WTC11 (cell line): ENCODE data around the gene RBM47. TPM values are rescaled to one million over a fixed set of nuclear protein-coding genes. Genes with fewer than 3 reads are reported as not detected.
A peak's percentile ranks its signal among the peaks of the same experiment; 100 is the strongest.

Experiments used
- ATAC-seq: fragments of 200-7000 bp; cut with Tn5 transposase; 2 replicates; pipeline ENCODE4 v1.10.0; 2021; ENCODE audit warnings: mild to moderate bottlenecking, moderate library complexity
- CTCF ChIA-PET: fragments of 300-600 bp; sonication (Branson Sonifier 250); formaldehyde crosslinking; loops from one replicate; lab custom pipeline; 2021; ENCODE audit warnings: antibody characterized with exemption; lab: Charles Lee
- POLR2A ChIA-PET: fragments of 350-600 bp; sonication (Branson Sonifier 250); formaldehyde crosslinking; loops from one replicate; lab custom pipeline; 2021; ENCODE audit warnings: antibody characterized with exemption; lab: Charles Lee
- DNase-seq: peaks from one replicate; pipeline ENCODE4 v3.0.0; 2021; ENCODE audit warnings: low spot score
- H3K27ac Mint-ChIP-seq: 2 replicates; pipeline ENCODE4 v1.8.0; 2021; ENCODE audit warnings: mixed read lengths
- H3K27me3 Mint-ChIP-seq: 2 replicates; pipeline ENCODE4 v1.8.0; 2021; ENCODE audit warnings: low read depth, mild to moderate bottlenecking, moderate library complexity, mixed read lengths
- H3K36me3 Mint-ChIP-seq: 2 replicates; pipeline ENCODE4 v1.8.0; 2021; ENCODE audit warnings: mixed read lengths
- H3K4me1 Mint-ChIP-seq: 2 replicates; pipeline ENCODE4 v1.8.0; 2022; ENCODE audit warnings: mixed read lengths
- H3K4me3 Mint-ChIP-seq: 2 replicates; pipeline ENCODE4 v1.8.0; 2021; ENCODE audit warnings: mild to moderate bottlenecking, moderate library complexity, mixed read lengths
- H3K9me3 Mint-ChIP-seq: 2 replicates; pipeline ENCODE4 v1.8.0; 2021; ENCODE audit warnings: mixed read lengths
- ATF3 ChIP-seq: sonication (generic); formaldehyde crosslinking; conservative IDR thresholded peaks from 2 replicates; pipeline ENCODE4 v1.8.1; 2022; ENCODE audit warnings: mild to moderate bottlenecking, missing genetic modification reagents
- CDX4 ChIP-seq: fragments of 250-450 bp; sonication (Bioruptor Pico); IDR thresholded peaks from 2 replicates; pipeline ENCODE4 v1.9.0; 2021; ENCODE audit warnings: moderate library complexity, mild to moderate bottlenecking, inconsistent platforms, borderline replicate concordance
- FOXP1 ChIP-seq: sonication (generic); formaldehyde crosslinking; IDR thresholded peaks from 2 replicates; pipeline ENCODE4 v1.8.0; 2022; ENCODE audit warnings: missing genetic modification reagents, mild to moderate bottlenecking, moderate library complexity, borderline replicate concordance
- IRF2 ChIP-seq: sonication (generic); formaldehyde crosslinking; IDR thresholded peaks from 2 replicates; pipeline ENCODE4 v1.8.0; 2022; ENCODE audit warnings: low read depth, missing genetic modification reagents, borderline replicate concordance
- JUN ChIP-seq: sonication (generic); formaldehyde crosslinking; IDR thresholded peaks from 2 replicates; pipeline ENCODE4 v1.8.0; 2023; ENCODE audit warnings: mild to moderate bottlenecking, missing genetic modification reagents
- KAT7 ChIP-seq: sonication (generic); formaldehyde crosslinking; IDR thresholded peaks from 2 replicates; pipeline ENCODE4 v1.8.1; 2023; ENCODE audit warnings: missing genetic modification reagents, mild to moderate bottlenecking, borderline replicate concordance
- NFE2L1 ChIP-seq: sonication (generic); formaldehyde crosslinking; IDR thresholded peaks from 2 replicates; pipeline ENCODE4 v1.8.1; 2023; ENCODE audit warnings: missing genetic modification reagents
- NFYB ChIP-seq: sonication (generic); formaldehyde crosslinking; conservative IDR thresholded peaks from 2 replicates; pipeline ENCODE4 v1.8.0; 2022; ENCODE audit warnings: low read depth, missing genetic modification reagents
- NR2C2 ChIP-seq: sonication (generic); formaldehyde crosslinking; IDR thresholded peaks from 2 replicates; pipeline ENCODE4 v1.8.0; 2022; ENCODE audit warnings: mild to moderate bottlenecking, missing genetic modification reagents
- PRRX2 ChIP-seq: fragments of 250-450 bp; sonication (Bioruptor Pico); IDR thresholded peaks from 2 replicates; pipeline ENCODE4 v1.8.0; 2021; ENCODE audit warnings: mild to moderate bottlenecking
- SOX15 ChIP-seq: fragments of 250-450 bp; sonication (Bioruptor Pico); IDR thresholded peaks from 2 replicates; pipeline ENCODE4 v1.9.0; 2021; ENCODE audit warnings: mild to moderate bottlenecking
- TEAD4 ChIP-seq: sonication (generic); formaldehyde crosslinking; IDR thresholded peaks from 2 replicates; pipeline ENCODE4 v1.8.0; 2022; ENCODE audit warnings: mild to moderate bottlenecking, missing genetic modification reagents
- ZNF532 ChIP-seq: fragments of 250-450 bp; sonication (Bioruptor Pico); IDR thresholded peaks from 2 replicates; pipeline ENCODE4 v1.9.0; 2021; ENCODE audit warnings: mild to moderate bottlenecking, borderline replicate concordance
- total RNA-seq: library from RNA; stranded (reverse); gene quantifications from 3 replicates; pipeline ENCODE4 v1.2.3, GENCODE V29; 2021
- TF ChIP-seq, protein P1 (sequence below): sonication (generic); formaldehyde crosslinking; conservative IDR thresholded peaks from 2 replicates; pipeline ENCODE4 v1.8.1; 2023; ENCODE audit warnings: mild to moderate bottlenecking, low read depth, missing genetic modification reagents, moderate library complexity
- TF ChIP-seq, protein P2 (sequence below): sonication (generic); formaldehyde crosslinking; IDR thresholded peaks from 2 replicates; pipeline ENCODE4 v1.8.1; 2022; ENCODE audit warnings: mild to moderate bottlenecking, moderate library complexity, missing genetic modification reagents
- TF ChIP-seq, protein P3 (sequence below): sonication (generic); formaldehyde crosslinking; IDR thresholded peaks from 2 replicates; pipeline ENCODE4 v1.8.1; 2023; ENCODE audit warnings: mild to moderate bottlenecking, moderate library complexity, missing genetic modification reagents
- TF ChIP-seq, protein P4 (sequence below): sonication (generic); formaldehyde crosslinking; IDR thresholded peaks from 2 replicates; pipeline ENCODE4 v1.8.1; 2022; ENCODE audit warnings: low read depth, mild to moderate bottlenecking, moderate library complexity, missing genetic modification reagents, borderline replicate concordance

Gene RBM47
- total RNA-seq, 1 experiment from 2014 or later, result 97.9 TPM

GRCh38 chr4:40434126-40434687 lies 195.5 kb downstream of the RBM47 start:
- no peak for ATAC-seq
- H3K27me3 Mint-ChIP-seq, result no peaks in the 10 kb centered on the region
- POLR2A ChIA-PET, result no interaction called here
- DNase-seq, result no peak
- peaks cover 67% of the 10 kb centered on the region for H3K36me3 Mint-ChIP-seq
- H3K27ac Mint-ChIP-seq, result peak overlapping the region; percentile 82
- CTCF ChIA-PET, result interaction anchor here (0.7 kb wide), 2 partner anchors 17 to 74 kb away, joined by 3 to 4 read pairs; no protein-coding TSS in a partner anchor
- no peaks in the 10 kb centered on the region for H3K9me3 Mint-ChIP-seq
- no peak overlapping the region for H3K4me3 Mint-ChIP-seq
- TF ChIP-seq, protein P1, sequence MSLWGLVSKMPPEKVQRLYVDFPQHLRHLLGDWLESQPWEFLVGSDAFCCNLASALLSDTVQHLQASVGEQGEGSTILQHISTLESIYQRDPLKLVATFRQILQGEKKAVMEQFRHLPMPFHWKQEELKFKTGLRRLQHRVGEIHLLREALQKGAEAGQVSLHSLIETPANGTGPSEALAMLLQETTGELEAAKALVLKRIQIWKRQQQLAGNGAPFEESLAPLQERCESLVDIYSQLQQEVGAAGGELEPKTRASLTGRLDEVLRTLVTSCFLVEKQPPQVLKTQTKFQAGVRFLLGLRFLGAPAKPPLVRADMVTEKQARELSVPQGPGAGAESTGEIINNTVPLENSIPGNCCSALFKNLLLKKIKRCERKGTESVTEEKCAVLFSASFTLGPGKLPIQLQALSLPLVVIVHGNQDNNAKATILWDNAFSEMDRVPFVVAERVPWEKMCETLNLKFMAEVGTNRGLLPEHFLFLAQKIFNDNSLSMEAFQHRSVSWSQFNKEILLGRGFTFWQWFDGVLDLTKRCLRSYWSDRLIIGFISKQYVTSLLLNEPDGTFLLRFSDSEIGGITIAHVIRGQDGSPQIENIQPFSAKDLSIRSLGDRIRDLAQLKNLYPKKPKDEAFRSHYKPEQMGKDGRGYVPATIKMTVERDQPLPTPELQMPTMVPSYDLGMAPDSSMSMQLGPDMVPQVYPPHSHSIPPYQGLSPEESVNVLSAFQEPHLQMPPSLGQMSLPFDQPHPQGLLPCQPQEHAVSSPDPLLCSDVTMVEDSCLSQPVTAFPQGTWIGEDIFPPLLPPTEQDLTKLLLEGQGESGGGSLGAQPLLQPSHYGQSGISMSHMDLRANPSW (CRISPR knock-in tag), result no peak
- TF ChIP-seq NR2C2 (no peak), TEAD4 (CRISPR knock-in tag) (no peak), ZNF532 (CRISPR knock-in tag) (no peak), NFE2L1 (CRISPR knock-in tag) (no peak), ATF3 (CRISPR knock-in tag) (no peak), NFYB (CRISPR knock-in tag) (no peak), JUN (CRISPR knock-in tag) (no peak), KAT7 (CRISPR knock-in tag) (no peak), PRRX2 (no peak), IRF2 (CRISPR knock-in tag) (no peak), SOX15 (CRISPR knock-in tag) (no peak), CDX4 (no peak), FOXP1 (no peak)
- TF ChIP-seq, protein P2, sequence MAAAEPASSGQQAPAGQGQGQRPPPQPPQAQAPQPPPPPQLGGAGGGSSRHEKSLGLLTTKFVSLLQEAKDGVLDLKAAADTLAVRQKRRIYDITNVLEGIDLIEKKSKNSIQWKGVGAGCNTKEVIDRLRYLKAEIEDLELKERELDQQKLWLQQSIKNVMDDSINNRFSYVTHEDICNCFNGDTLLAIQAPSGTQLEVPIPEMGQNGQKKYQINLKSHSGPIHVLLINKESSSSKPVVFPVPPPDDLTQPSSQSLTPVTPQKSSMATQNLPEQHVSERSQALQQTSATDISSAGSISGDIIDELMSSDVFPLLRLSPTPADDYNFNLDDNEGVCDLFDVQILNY (CRISPR knock-in tag), result no peak
- TF ChIP-seq, protein P3, sequence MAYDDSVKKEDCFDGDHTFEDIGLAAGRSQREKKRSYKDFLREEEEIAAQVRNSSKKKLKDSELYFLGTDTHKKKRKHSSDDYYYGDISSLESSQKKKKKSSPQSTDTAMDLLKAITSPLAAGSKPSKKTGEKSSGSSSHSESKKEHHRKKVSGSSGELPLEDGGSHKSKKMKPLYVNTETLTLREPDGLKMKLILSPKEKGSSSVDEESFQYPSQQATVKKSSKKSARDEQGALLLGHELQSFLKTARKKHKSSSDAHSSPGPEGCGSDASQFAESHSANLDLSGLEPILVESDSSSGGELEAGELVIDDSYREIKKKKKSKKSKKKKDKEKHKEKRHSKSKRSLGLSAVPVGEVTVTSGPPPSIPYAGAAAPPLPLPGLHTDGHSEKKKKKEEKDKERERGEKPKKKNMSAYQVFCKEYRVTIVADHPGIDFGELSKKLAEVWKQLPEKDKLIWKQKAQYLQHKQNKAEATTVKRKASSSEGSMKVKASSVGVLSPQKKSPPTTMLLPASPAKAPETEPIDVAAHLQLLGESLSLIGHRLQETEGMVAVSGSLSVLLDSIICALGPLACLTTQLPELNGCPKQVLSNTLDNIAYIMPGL, result no peak
- TF ChIP-seq, protein P4, sequence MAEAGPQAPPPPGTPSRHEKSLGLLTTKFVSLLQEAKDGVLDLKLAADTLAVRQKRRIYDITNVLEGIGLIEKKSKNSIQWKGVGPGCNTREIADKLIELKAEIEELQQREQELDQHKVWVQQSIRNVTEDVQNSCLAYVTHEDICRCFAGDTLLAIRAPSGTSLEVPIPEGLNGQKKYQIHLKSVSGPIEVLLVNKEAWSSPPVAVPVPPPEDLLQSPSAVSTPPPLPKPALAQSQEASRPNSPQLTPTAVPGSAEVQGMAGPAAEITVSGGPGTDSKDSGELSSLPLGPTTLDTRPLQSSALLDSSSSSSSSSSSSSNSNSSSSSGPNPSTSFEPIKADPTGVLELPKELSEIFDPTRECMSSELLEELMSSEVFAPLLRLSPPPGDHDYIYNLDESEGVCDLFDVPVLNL, result no peak
- H3K4me1 Mint-ChIP-seq, result peaks cover 16% of the 10 kb centered on the region
